Activated CD8-positive, alpha-beta memory T cell treated with anti-CD3 and anti-CD28 coated beads for 48 hours (primary cell): Measurements from ENCODE around the gene DNAJA2.
"Not testable (repeated sequence)": the region's sequence is repeated elsewhere in the genome, so short reads cannot be mapped to it uniquely, and the experiment has no call there.

Source experiments
- DNase-seq, 3 experiments: peaks; one replicate each; pipeline ENCODE4 v3.0.0-alpha.2; 2020; ENCODE audit warnings: low read depth in 2 of 3, low spot score in 2 of 3

Gene DNAJA2

GRCh38 chr16:46975908-46976470 lies 2.5 kb upstream of the DNAJA2 start:
- DNase-seq = no peak

- no peak for DNase-seq
Observed at GRCh38 chr16:46975165-46975564, 1.7 kb upstream of the DNAJA2 start.

- no peak for DNase-seq
Observed at GRCh38 chr16:46974352-46974751, 878 bp upstream of the DNAJA2 start.

- no peak for DNase-seq
Observed at GRCh38 chr16:46973996-46974324, 486 bp upstream of the DNAJA2 start.

- DNase-seq = peak in 2 of 3 experiments; percentile 21 to 29
Observed at GRCh38 chr16:46972429-46973206, 856 bp downstream of the DNAJA2 start.

- DNase-seq = no peak
Observed at GRCh38 chr16:46971271-46971670, 2.2 kb downstream of the DNAJA2 start.

GRCh38 chr16:46970089-46970488 lies 3.4 kb downstream of the DNAJA2 start:
- no peak for DNase-seq

- no peak for DNase-seq
Observed at GRCh38 chr16:46968063-46968435, 5.4 kb downstream of the DNAJA2 start.

- DNase-seq = no peak
Observed at GRCh38 chr16:46962629-46963028, 10.8 kb downstream of the DNAJA2 start.

- no peak for DNase-seq
Observed at GRCh38 chr16:46961373-46962353, 11.8 kb downstream of the DNAJA2 start.

- no peak for DNase-seq
Observed at GRCh38 chr16:46954562-46954961, 18.9 kb downstream of the DNAJA2 start.

- no peak for DNase-seq
Observed at GRCh38 chr16:46950009-46950408, 23.5 kb downstream of the DNAJA2 start.

- DNase-seq = no peak
Observed at GRCh38 chr16:46949241-46949892, 24.1 kb downstream of the DNAJA2 start.

GRCh38 chr16:46948548-46949166 lies 24.8 kb downstream of the DNAJA2 start:
- no peak for DNase-seq

GRCh38 chr16:46947900-46948547 lies 25.4 kb downstream of the DNAJA2 start:
- no peak for DNase-seq

- not testable (repeated sequence) for DNase-seq
Observed at GRCh38 chr16:46944713-46945112, 28.8 kb downstream of the DNAJA2 start.

GRCh38 chr16:46937536-46937935 lies 35.9 kb downstream of the DNAJA2 start:
- DNase-seq = no peak

GRCh38 chr16:46932802-46933201 lies 40.7 kb downstream of the DNAJA2 start:
- no peak for DNase-seq

GRCh38 chr16:46930861-46931260 lies 42.6 kb downstream of the DNAJA2 start:
- DNase-seq = no peak
